HG02938 (cell line): Measurements from ENCODE around the gene HRK.
A peak's percentile ranks its signal among the peaks of the same experiment; 100 is the strongest.

Source experiments
- ATAC-seq: cut with Tn5 transposase; IDR thresholded peaks from one replicate; pipeline ENCODE4 v1.9.1; 2021; ENCODE audit warnings: mild to moderate bottlenecking, moderate library complexity; ENCODE audit not compliant: unreplicated experiment

The HRK gene

GRCh38 chr12:116881325-116881876 lies at the start of gene HRK:
TSS of gene HRK (minus strand) at chr12:116881441. CDS start at chr12:116881307, 134 bp downstream.
- no peak for ATAC-seq

- ATAC-seq, result no peak
Observed at GRCh38 chr12:116929885-116930284, 48.6 kb upstream of the HRK start.

- no peak for ATAC-seq
Observed at GRCh38 chr12:116928504-116928903, 47.3 kb upstream of the HRK start.

GRCh38 chr12:116927244-116927940 lies 46.2 kb upstream of the HRK start:
- no peak for ATAC-seq

GRCh38 chr12:116926283-116927243 lies 45.3 kb upstream of the HRK start:
- ATAC-seq, result no peak

GRCh38 chr12:116924558-116925453 lies 43.6 kb upstream of the HRK start:
- ATAC-seq, result peak; percentile 87

GRCh38 chr12:116922194-116922897 lies 41.1 kb upstream of the HRK start:
- ATAC-seq, result peak; percentile 64

- ATAC-seq, result no peak
Observed at GRCh38 chr12:116920939-116921338, 39.7 kb upstream of the HRK start.

- no peak for ATAC-seq
Observed at GRCh38 chr12:116919706-116920485, 38.7 kb upstream of the HRK start.

- no peak for ATAC-seq
Observed at GRCh38 chr12:116919247-116919661, 38.0 kb upstream of the HRK start.

- ATAC-seq, result no peak
Observed at GRCh38 chr12:116918464-116918863, 37.2 kb upstream of the HRK start.

GRCh38 chr12:116916714-116917114 lies 35.5 kb upstream of the HRK start:
- peak; percentile 96 for ATAC-seq

GRCh38 chr12:116916122-116916521 lies 34.9 kb upstream of the HRK start:
- no peak for ATAC-seq

GRCh38 chr12:116915326-116915725 lies 34.1 kb upstream of the HRK start:
- no peak for ATAC-seq

GRCh38 chr12:116910645-116911451 lies 29.6 kb upstream of the HRK start, which contains the start of gene FBXW8:
TSS of gene FBXW8 (plus strand) at chr12:116910950. CDS start at chr12:116911038, 88 bp downstream.
- ATAC-seq, result peak; percentile 74

GRCh38 chr12:116910280-116910644 lies 29.0 kb upstream of the HRK start:
- no peak for ATAC-seq

GRCh38 chr12:116906285-116906684 lies 25.0 kb upstream of the HRK start:
- ATAC-seq, result no peak

GRCh38 chr12:116903818-116904217 lies 22.6 kb upstream of the HRK start:
- ATAC-seq, result no peak
